Measurements from ENCODE around the gene KIF18B.

Gene KIF18B

GRCh38 chr17:44966348-44967025 is 18.9 kb upstream of the KIF18B start:
- Histone ChIP-seq H3K36me3 (no peaks in the 10 kb centered on the region), H3K4me1 (peaks cover 30 to 55% (median 52%) of the 10 kb centered on the region in 10 experiments), H3K9me3 (replicated peaks in 1 of 11) (no peaks in the 10 kb centered on the region), H3K27me3 (peaks cover 70 to 86% (median 71%) of the 10 kb centered on the region in 11 experiments), H3K4me3 (peak overlapping the region in 2 of 10 experiments; percentile 54 to 58; a peak in 2 of 20 replicates), H3K9ac (no peak overlapping the region), H4K20me1 (peaks cover 0 to 45% (median 22%) of the 10 kb centered on the region in 11 experiments; a peak in 18 of 22 replicates), H3K27ac (no peak overlapping the region), H3K4me2 (peak overlapping the region; percentile 89 to 99 (median 98); a peak in 16 of 22 replicates)
- TF ChIP-seq Cebpa-rat (IDR thresholded peaks at IDR 0.05): no peak

- H3K9me3 ChIP-seq (replicated peaks in 1 of 11): no peaks in the 10 kb centered on the region
- H3K27ac ChIP-seq: no peak overlapping the region
- H3K4me1 ChIP-seq: peaks cover 30 to 52% (median 47%) of the 10 kb centered on the region in 10 experiments
- H3K4me2 ChIP-seq: peak overlapping the region in 6 of 11 experiments; percentile 20 to 40 (median 26); a peak in 8 of 22 replicates
- H3K4me3 ChIP-seq: no peak overlapping the region
- TF ChIP-seq Cebpa-rat (IDR thresholded peaks at IDR 0.05): peak in 1 of 11 experiments; percentile 17; a peak in 1 of 22 replicates
- H3K27me3 ChIP-seq: peaks cover 72 to 91% (median 77%) of the 10 kb centered on the region in 11 experiments
- H4K20me1 ChIP-seq: peaks cover 0 to 48% (median 22%) of the 10 kb centered on the region in 11 experiments; a peak in 18 of 22 replicates
- no peak overlapping the region for H3K9ac ChIP-seq
- H3K36me3 ChIP-seq: no peaks in the 10 kb centered on the region
These were observed 18.1 kb upstream of the KIF18B start for GRCh38 chr17:44965481-44966234.

- TF ChIP-seq Cebpa-rat (IDR thresholded peaks at IDR 0.05): no peak
- no peaks in the 10 kb centered on the region for H3K9me3 ChIP-seq (replicated peaks in 1 of 11)
- no peak overlapping the region for H3K27ac ChIP-seq
- peaks cover 0 to 22% (median 11%) of the 10 kb centered on the region in 11 experiments; a peak in 16 of 22 replicates for H4K20me1 ChIP-seq
- no peak overlapping the region for H3K9ac ChIP-seq
- no peaks in the 10 kb centered on the region for H3K36me3 ChIP-seq
- H3K4me3 ChIP-seq: no peak overlapping the region
- H3K4me2 ChIP-seq: no peak overlapping the region
- peaks cover 61 to 90% (median 81%) of the 10 kb centered on the region in 11 experiments for H3K27me3 ChIP-seq
- peaks cover 10 to 33% (median 27%) of the 10 kb centered on the region in 10 experiments; a peak in 19 of 20 replicates for H3K4me1 ChIP-seq
These were observed 14.4 kb upstream of the KIF18B start for GRCh38 chr17:44961921-44962350.

DNA sequence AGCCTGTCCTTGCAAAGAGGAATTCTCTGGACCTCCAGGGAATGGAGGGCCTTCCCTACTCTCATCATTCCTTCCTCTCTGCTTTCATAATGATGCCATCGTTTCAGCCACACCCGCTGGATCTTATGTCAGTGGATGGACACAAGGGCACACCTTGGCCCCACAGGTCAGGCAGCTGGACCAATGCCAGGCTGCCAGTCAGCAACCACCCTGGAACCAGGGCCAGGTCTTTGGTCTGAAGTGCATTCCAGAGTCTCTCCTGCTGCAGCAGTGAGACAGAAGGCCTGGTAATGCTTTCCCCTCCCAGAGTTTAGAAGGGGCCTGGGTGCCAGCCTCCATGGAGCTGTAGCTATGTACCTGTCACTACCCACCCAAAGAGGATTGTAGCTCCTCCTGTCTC is 13.1 kb upstream of the KIF18B start:
- Histone ChIP-seq H3K4me2 (peak overlapping the region in 7 of 11 experiments; percentile 74 to 91 (median 80); a peak in 14 of 22 replicates), H3K36me3 (no peaks in the 10 kb centered on the region), H3K27ac (no peak overlapping the region), H3K4me1 (peaks cover 8 to 26% (median 20%) of the 10 kb centered on the region in 10 experiments; a peak in 19 of 20 replicates), H3K9me3 (replicated peaks in 1 of 11) (no peaks in the 10 kb centered on the region), H3K9ac (no peak overlapping the region), H3K27me3 (peaks cover 50 to 85% (median 74%) of the 10 kb centered on the region in 11 experiments), H4K20me1 (peaks cover 0 to 12% (median 1%) of the 10 kb centered on the region in 11 experiments; a peak in 6 of 22 replicates), H3K4me3 (no peak overlapping the region)
- no peak for TF ChIP-seq Cebpa-rat (IDR thresholded peaks at IDR 0.05)

DNA sequence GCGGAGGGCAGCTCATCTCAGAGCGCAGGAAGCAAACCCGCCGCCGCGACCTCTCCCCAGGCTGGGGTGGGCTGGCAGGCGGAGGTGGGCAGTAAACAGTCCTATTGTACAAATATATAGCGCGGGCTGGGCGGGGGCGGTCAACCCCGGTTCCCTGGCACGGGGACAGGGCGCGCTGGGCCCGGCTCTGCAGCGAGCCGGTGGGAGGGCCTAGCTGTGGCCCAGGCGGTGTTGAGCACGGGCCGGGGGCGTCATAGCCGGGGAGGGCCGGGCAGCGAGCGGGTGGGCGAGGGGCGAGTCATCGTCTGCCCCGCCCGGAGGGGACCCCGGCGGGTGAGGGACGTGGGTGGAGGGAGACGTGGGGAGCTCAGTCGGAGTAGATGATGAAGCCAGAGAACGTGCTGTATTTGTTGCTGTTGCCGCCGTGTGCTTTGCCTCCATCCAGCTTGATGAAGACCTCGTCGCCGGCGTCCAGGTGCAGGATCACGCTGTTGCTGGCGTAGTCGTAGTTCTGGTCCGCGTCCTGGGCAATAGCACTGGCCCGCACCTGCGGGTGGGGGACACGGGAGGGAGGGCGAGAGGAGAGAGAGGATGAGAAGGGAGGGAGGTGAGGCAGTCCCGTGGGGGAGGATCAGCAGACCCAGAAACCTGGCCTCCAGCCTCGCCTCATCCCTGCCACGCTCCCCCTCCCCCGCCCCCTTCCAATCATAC is 12.4 kb upstream of the KIF18B start:
- Histone ChIP-seq H3K4me1 (peaks cover 8 to 20% (median 15%) of the 10 kb centered on the region in 10 experiments; a peak in 18 of 20 replicates), H3K4me2 (peak overlapping the region; percentile 67 to 91 (median 79)), H3K9ac (peak overlapping the region in 7 of 11 experiments; percentile 29 to 58 (median 44); a peak in 9 of 22 replicates), H3K27ac (no peak overlapping the region), H3K9me3 (replicated peaks in 1 of 11) (no peaks in the 10 kb centered on the region), H3K4me3 (peak overlapping the region in 8 of 10 experiments; percentile 29 to 61 (median 40); a peak in 14 of 20 replicates), H3K27me3 (peaks cover 43 to 81% (median 67%) of the 10 kb centered on the region in 11 experiments), H3K36me3 (no peaks in the 10 kb centered on the region), H4K20me1 (peaks cover 0 to 6% (median 0%) of the 10 kb centered on the region in 11 experiments; a peak in 1 of 22 replicates)
- no peak for TF ChIP-seq Cebpa-rat (IDR thresholded peaks at IDR 0.05)

DNA sequence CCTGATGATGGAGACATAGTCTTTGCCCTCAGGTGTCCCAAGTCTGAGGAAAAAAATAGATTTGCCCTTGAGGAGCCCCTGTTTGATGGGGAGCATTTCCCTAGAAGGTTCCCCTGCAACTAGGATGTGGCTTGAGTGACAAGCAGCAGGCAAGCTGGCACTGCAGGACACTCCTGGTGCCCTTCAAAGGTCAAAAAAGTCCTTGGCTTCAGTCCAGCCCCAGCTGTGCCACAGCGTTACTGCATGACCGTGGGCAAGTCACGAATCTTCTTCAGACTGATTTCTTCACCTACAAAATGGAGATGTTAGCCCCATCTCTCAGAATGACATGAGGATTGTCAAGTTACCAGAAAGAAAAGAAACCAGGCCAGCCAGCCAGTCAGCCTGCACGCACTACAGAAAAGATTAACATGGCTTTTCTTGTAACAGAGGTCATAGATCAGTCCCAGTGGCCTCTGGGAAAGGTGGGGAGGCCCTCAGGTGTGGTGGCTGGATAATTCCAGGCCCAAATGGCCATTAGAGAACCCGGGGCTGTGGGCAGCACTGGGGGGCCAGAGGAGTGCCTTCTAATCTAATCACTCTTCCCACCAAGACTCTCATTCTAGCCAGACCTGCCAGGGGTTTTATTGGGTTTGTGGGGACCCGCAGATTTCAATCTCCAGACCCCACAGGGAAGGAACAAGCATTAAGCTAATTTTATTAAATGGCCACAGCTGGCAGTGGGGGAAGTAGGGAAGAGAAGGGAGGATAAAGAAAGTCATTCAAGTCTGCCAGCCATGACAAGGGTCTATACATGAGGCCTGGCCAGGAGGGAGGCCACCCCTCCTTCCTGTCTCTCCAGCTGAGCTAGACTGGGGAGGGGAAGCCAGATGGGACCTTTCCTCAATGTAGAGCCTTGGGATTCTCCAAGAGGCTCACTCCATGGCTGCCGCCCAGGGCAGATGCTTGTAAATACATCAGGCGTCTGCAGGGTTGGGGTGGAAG is 9.7 kb upstream of the KIF18B start:
- H3K9ac ChIP-seq: no peak overlapping the region
- H3K9me3 ChIP-seq (replicated peaks in 1 of 11): no peaks in the 10 kb centered on the region
- H4K20me1 ChIP-seq: peaks cover 0 to 6% (median 0%) of the 10 kb centered on the region in 11 experiments; a peak in 1 of 22 replicates
- no peak overlapping the region for H3K4me2 ChIP-seq
- H3K4me1 ChIP-seq: peaks cover 8 to 20% (median 15%) of the 10 kb centered on the region in 10 experiments; a peak in 18 of 20 replicates
- no peak overlapping the region for H3K27ac ChIP-seq
- peaks cover 32 to 60% (median 52%) of the 10 kb centered on the region in 11 experiments for H3K27me3 ChIP-seq
- H3K4me3 ChIP-seq: no peak overlapping the region
- H3K36me3 ChIP-seq: no peaks in the 10 kb centered on the region
- TF ChIP-seq Cebpa-rat (IDR thresholded peaks at IDR 0.05): no peak

GRCh38 chr17:44955674-44956425 is 8.3 kb upstream of the KIF18B start:
- no peaks in the 10 kb centered on the region for H3K36me3 ChIP-seq
- no peak overlapping the region for H3K27ac ChIP-seq
- peaks cover 8 to 18% (median 15%) of the 10 kb centered on the region in 10 experiments; a peak in 18 of 20 replicates for H3K4me1 ChIP-seq
- no peaks in the 10 kb centered on the region for H3K9me3 ChIP-seq (replicated peaks in 1 of 11)
- H3K4me3 ChIP-seq: no peak overlapping the region
- no peak overlapping the region for H3K4me2 ChIP-seq
- H4K20me1 ChIP-seq: peaks cover 0 to 4% (median 0%) of the 10 kb centered on the region in 11 experiments; a peak in 1 of 22 replicates
- H3K9ac ChIP-seq: no peak overlapping the region
- H3K27me3 ChIP-seq: peaks cover 27 to 50% (median 41%) of the 10 kb centered on the region in 11 experiments
- no peak for TF ChIP-seq Cebpa-rat (IDR thresholded peaks at IDR 0.05)
